DOHH2 (cell line): ENCODE results near the gene SFXN1.

ENCODE experiments used
- EZH2phosphoT487 ChIP-seq: fragments of 200-600 bp; sonication (generic); IDR thresholded peaks from 2 replicates; pipeline ENCODE4 v1.6.1; 2017; ENCODE audit warnings: borderline replicate concordance, mild to moderate bottlenecking, antibody characterized with exemption, low read length, moderate library complexity, mixed read lengths
- TF ChIP-seq, protein P1 (sequence below): fragments of 200-600 bp; sonication (generic); IDR thresholded peaks from one replicate; pipeline ENCODE4 v1.5.1; 2014; ENCODE audit warnings: antibody characterized with exemption, mild to moderate bottlenecking, low read depth, low read length; ENCODE audit not compliant: poor library complexity, severe bottlenecking

DNA sequence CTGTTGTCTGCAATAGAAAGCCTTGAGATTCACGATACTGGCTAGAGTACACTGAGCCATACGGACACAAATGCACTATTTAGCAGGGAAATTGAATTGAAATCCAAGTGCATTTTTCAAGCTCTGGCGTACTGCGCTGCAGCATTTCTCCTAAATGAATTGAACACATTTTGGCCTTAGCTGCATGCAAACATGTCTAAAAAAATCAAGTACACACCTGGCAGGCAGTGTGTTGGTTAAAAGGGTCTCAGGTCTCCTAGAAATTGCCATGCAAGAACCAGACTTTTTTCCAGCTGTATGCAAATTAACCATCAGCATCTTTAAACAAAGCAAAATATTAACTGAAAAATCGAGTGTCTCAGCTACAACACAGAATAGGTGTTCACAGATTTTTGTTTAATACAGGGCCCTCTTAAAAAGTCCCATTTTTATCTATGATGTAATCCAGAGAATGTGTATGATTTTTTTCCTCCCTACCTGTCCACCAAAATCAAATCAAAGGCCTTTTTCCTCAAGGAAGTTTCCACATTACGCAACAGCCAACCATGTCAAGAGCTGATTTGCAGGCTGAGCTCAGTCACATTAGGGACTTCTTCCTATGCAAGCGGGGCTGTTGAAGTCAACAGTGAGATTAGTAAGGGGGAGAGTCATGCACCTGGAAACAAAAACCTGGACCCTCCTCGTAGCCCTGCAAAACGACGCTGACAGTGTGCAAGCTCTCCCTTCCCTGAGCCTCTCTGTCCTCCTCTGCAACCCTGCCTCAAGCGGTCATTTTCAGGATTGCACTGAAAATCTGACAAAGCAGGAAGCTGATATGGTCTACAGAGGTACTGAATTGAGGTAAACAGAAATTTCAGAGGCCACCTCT is 14.1 kb upstream of the SFXN1 start:
- TF ChIP-seq, protein P1, sequence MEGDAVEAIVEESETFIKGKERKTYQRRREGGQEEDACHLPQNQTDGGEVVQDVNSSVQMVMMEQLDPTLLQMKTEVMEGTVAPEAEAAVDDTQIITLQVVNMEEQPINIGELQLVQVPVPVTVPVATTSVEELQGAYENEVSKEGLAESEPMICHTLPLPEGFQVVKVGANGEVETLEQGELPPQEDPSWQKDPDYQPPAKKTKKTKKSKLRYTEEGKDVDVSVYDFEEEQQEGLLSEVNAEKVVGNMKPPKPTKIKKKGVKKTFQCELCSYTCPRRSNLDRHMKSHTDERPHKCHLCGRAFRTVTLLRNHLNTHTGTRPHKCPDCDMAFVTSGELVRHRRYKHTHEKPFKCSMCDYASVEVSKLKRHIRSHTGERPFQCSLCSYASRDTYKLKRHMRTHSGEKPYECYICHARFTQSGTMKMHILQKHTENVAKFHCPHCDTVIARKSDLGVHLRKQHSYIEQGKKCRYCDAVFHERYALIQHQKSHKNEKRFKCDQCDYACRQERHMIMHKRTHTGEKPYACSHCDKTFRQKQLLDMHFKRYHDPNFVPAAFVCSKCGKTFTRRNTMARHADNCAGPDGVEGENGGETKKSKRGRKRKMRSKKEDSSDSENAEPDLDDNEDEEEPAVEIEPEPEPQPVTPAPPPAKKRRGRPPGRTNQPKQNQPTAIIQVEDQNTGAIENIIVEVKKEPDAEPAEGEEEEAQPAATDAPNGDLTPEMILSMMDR: peak; percentile 73
- no peak for TF ChIP-seq EZH2phosphoT487
